Measurements from ENCODE around the gene AIFM1.

Gene AIFM1

DNA sequence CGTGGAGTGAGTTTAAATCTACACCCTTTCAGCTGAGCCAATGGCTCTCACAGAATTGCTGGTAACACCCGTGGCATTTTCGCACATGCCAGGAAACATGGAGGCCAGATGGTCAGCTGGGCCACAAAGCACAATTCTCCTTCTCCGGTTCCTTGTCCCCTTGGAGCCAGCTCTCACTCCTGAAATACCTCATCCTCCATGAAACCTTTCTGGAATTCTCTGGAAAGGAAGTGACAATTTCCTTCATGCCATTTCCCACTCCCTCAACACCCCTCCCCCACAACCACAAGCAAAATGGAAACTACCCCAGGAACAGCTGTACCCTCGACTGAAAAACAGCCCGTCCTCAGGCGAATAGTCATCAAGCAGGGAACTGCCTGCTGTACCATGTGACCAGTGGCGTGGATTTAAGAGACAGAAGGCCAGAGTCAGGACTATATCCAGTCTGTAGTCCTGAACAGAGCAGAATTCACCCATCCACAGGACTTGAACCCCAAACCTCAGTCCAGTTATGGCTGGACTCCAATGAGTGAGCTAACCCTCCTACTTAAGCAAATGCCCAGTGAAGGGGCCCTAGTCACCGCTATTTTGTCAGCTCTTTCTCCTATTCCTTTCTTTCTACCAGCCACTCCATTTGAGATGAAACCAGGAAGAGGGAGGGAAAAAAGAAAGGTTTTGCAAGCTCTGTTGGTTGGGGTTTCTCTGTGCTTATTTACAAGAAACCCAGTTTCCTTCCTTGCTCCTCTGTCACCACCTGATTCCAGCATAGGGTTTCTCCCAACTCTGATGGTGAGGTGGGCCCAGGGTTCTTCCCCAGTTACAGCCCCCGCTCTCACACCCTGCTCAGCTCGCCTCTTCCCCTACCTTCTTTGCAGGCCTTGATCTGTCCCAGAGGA, 79.8 kb downstream of the AIFM1 start:
- DNase-seq (ENCODE audit: low read depth) = no peak
- H3K9ac ChIP-seq (ENCODE audit: low read length) = no peak overlapping the region
- H3K4me1 ChIP-seq (ENCODE audit: control insufficient read depth, insufficient read depth, low read length) = peaks cover 20% of the 10 kb centered on the region
- H3K27me3 ChIP-seq (replicated peaks; ENCODE audit: control insufficient read depth, insufficient read depth, low read length) = no peaks in the 10 kb centered on the region
- no peak overlapping the region for H3K4me3 ChIP-seq (ENCODE audit: low read length)
- H3K36me3 ChIP-seq (ENCODE audit: control insufficient read depth, insufficient read depth, low read length, severe bottlenecking) = no peaks in the 10 kb centered on the region
- H3K9me3 ChIP-seq (ENCODE audit: control insufficient read depth, low read length) = no peaks in the 10 kb centered on the region

GRCh38 chrX:130084631-130085237, 80.9 kb downstream of the AIFM1 start:
- no peak for DNase-seq (ENCODE audit: low read depth)
- Histone ChIP-seq H3K9me3 (ENCODE audit: control insufficient read depth, low read length) (no peaks in the 10 kb centered on the region), H3K4me1 (ENCODE audit: control insufficient read depth, insufficient read depth, low read length) (peaks cover 20% of the 10 kb centered on the region), H3K27me3 (replicated peaks; ENCODE audit: control insufficient read depth, insufficient read depth, low read length) (no peaks in the 10 kb centered on the region), H3K9ac (ENCODE audit: low read length) (no peak overlapping the region), H3K4me3 (ENCODE audit: low read length) (no peak overlapping the region), H3K36me3 (ENCODE audit: control insufficient read depth, insufficient read depth, low read length, severe bottlenecking) (no peaks in the 10 kb centered on the region)

DNA sequence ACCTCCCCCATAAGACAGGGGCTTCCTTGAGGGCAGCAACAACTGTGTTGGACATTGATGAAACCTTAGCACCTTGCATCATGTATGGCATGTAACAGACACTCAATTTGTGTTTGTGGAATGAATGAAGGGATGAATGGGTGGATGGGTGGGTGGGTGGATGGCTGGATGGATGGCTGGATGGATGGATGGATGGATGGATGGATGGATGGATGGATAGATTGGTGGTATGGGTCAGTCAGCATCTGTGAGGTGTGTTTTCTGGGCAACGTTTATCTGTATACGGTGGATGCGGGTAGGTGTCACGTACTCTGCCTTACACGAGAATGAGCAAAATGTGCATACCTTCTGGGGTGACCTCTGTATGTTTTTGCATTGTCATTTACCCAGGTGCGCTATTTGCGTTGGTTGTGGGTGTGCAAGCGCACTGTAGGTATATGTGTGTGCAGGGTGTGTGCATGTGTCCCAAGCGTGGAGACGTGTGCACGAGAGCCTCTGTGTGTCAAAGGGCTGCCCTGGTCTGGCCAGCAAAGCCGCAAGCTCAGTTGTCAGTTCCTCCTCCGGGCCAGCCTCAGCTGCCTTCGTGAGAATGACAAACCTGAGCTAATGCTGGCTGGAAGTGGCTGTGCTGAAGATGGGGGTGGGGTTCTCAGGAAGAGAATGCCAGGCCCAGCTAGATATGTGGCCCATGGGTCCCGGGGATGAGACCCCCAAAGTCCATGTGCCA, 81.8 kb downstream of the AIFM1 start:
- Histone ChIP-seq H3K4me1 (ENCODE audit: control insufficient read depth, insufficient read depth, low read length) (peaks cover 18% of the 10 kb centered on the region), H3K4me3 (ENCODE audit: low read length) (no peak overlapping the region), H3K27me3 (replicated peaks; ENCODE audit: control insufficient read depth, insufficient read depth, low read length) (no peaks in the 10 kb centered on the region), H3K36me3 (ENCODE audit: control insufficient read depth, insufficient read depth, low read length, severe bottlenecking) (no peaks in the 10 kb centered on the region), H3K9ac (ENCODE audit: low read length) (no peak overlapping the region), H3K9me3 (ENCODE audit: control insufficient read depth, low read length) (no peaks in the 10 kb centered on the region)
- DNase-seq (ENCODE audit: low read depth) = no peak

DNA sequence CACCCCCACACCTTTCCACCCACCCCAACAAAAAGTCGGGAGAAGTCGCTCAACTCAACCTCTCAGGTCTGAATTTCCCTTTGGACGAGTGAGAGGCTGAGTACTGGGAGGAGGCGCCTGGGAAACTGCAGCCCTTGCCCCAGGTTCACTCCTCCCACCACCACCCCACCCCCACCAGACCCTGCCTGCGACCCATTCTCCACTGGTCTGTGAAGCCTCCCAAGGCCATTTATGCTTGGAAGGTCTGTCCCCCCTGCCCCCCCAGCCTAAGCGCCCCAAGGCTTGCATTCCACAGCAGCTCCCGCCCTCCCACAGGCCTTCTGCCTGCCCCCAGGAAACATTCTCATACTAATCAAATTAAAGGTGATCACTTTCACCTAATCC, 82.5 kb downstream of the AIFM1 start:
- Histone ChIP-seq H3K27me3 (replicated peaks; ENCODE audit: control insufficient read depth, insufficient read depth, low read length) (no peaks in the 10 kb centered on the region), H3K4me1 (ENCODE audit: control insufficient read depth, insufficient read depth, low read length) (peaks cover 18% of the 10 kb centered on the region), H3K4me3 (ENCODE audit: low read length) (no peak overlapping the region), H3K36me3 (ENCODE audit: control insufficient read depth, insufficient read depth, low read length, severe bottlenecking) (no peaks in the 10 kb centered on the region), H3K9ac (ENCODE audit: low read length) (no peak overlapping the region), H3K9me3 (ENCODE audit: control insufficient read depth, low read length) (no peaks in the 10 kb centered on the region)
- no peak for DNase-seq (ENCODE audit: low read depth)

DNA sequence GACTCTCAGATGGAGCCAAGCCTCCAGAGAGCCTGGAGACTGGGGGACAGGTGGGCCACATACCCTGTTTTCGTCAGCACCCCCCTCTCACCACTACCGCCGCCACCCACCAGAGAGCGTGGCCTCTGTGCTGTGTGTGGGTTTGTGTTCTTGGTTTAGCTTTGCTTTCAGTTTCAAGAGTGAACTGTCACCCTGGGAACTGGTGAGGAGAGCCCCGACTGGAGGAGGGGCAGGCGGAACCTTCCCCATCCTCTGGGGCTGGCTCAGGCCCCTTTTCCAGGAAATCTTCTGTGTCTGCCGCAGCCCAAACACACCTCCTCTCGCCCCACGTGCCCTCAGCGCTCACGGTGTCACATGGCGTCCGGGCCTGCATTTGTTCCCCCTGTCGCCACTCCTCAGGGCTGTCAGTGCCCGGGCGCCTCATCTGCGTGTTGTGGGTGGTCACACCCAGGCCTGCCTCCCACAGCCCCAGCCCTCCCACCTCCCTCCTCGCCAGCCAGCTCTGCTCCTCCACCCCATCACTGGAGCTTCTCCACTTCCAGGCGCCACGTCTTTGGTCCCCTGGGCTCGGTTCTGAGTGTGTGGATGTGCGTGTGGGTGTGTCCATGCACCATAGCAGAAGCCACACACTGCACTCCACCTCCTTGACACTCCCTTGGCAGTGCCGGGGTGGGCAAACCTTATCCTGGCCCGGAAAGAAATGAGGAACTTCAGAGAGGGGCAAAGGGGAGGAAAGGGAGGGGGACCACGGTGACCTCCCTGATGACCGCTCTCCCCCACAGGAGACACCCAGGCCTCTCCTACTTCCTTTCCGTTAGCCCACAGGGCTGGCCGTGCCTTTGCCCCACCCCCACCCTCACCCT, 83.2 kb downstream of the AIFM1 start:
- Histone ChIP-seq H3K4me3 (ENCODE audit: low read length) (peak overlapping the region; percentile 31), H3K4me1 (ENCODE audit: control insufficient read depth, insufficient read depth, low read length) (peaks cover 18% of the 10 kb centered on the region), H3K9ac (ENCODE audit: low read length) (peak overlapping the region; percentile 49), H3K9me3 (ENCODE audit: control insufficient read depth, low read length) (no peaks in the 10 kb centered on the region), H3K36me3 (ENCODE audit: control insufficient read depth, insufficient read depth, low read length, severe bottlenecking) (no peaks in the 10 kb centered on the region), H3K27me3 (replicated peaks; ENCODE audit: control insufficient read depth, insufficient read depth, low read length) (no peaks in the 10 kb centered on the region)
- DNase-seq (ENCODE audit: low read depth) = no peak

GRCh38 chrX:130081421-130082045, 84.1 kb downstream of the AIFM1 start:
- H3K4me3 ChIP-seq (ENCODE audit: low read length) = no peak overlapping the region
- no peaks in the 10 kb centered on the region for H3K36me3 ChIP-seq (ENCODE audit: control insufficient read depth, insufficient read depth, low read length, severe bottlenecking)
- DNase-seq (ENCODE audit: low read depth) = no peak
- H3K9ac ChIP-seq (ENCODE audit: low read length) = peak overlapping the region; percentile 49
- no peaks in the 10 kb centered on the region for H3K27me3 ChIP-seq (replicated peaks; ENCODE audit: control insufficient read depth, insufficient read depth, low read length)
- no peaks in the 10 kb centered on the region for H3K9me3 ChIP-seq (ENCODE audit: control insufficient read depth, low read length)
- peaks cover 18% of the 10 kb centered on the region for H3K4me1 ChIP-seq (ENCODE audit: control insufficient read depth, insufficient read depth, low read length)

GRCh38 chrX:130080791-130081367, 84.8 kb downstream of the AIFM1 start:
- H3K4me1 ChIP-seq (ENCODE audit: control insufficient read depth, insufficient read depth, low read length) = peaks cover 18% of the 10 kb centered on the region
- no peaks in the 10 kb centered on the region for H3K27me3 ChIP-seq (replicated peaks; ENCODE audit: control insufficient read depth, insufficient read depth, low read length)
- H3K9me3 ChIP-seq (ENCODE audit: control insufficient read depth, low read length) = no peaks in the 10 kb centered on the region
- no peak for DNase-seq (ENCODE audit: low read depth)
- no peak overlapping the region for H3K4me3 ChIP-seq (ENCODE audit: low read length)
- no peaks in the 10 kb centered on the region for H3K36me3 ChIP-seq (ENCODE audit: control insufficient read depth, insufficient read depth, low read length, severe bottlenecking)
- no peak overlapping the region for H3K9ac ChIP-seq (ENCODE audit: low read length)

GRCh38 chrX:130079824-130080406, 85.7 kb downstream of the AIFM1 start:
- peak; percentile 82 for DNase-seq (ENCODE audit: low read depth)
- H3K4me3 ChIP-seq (ENCODE audit: low read length) = no peak overlapping the region

More at GRCh38 chrX:130079824-130080406, 85.7 kb downstream of the AIFM1 start:
- Histone ChIP-seq H3K36me3 (ENCODE audit: control insufficient read depth, insufficient read depth, low read length, severe bottlenecking) (no peaks in the 10 kb centered on the region), H3K4me1 (ENCODE audit: control insufficient read depth, insufficient read depth, low read length) (peaks cover 14% of the 10 kb centered on the region), H3K9me3 (ENCODE audit: control insufficient read depth, low read length) (no peaks in the 10 kb centered on the region), H3K9ac (ENCODE audit: low read length) (no peak overlapping the region), H3K27me3 (replicated peaks; ENCODE audit: control insufficient read depth, insufficient read depth, low read length) (peaks cover 3% of the 10 kb centered on the region)

Measured in adipocyte (in vitro differentiated cells).